Measurements from ENCODE around the gene PLA2G2F.

Gene PLA2G2F

DNA sequence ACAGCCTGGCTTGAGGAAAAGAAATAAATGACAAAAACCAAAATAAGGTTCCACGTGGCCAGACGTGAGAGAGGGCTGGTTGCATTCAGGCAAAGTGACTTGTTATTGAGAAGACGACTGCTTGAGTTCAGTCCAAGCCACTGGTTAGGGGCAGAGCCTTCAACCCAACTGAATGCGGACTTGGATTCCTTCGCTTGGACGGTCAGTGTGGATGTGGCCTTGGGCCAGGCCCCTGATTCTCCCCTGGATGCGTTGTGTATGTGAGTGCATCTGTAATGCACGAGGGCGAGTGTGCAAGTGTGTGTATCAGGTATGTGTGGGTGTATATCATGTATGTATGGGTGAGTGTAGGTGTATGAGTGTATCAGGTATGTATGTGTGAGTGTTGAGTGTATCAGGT lies 1.9 kb downstream of the PLA2G2F start:
- in situ Hi-C loops (cut with HindIII; ENCODE audit: low sequenced_read_pairs) = no loop called here

DNA sequence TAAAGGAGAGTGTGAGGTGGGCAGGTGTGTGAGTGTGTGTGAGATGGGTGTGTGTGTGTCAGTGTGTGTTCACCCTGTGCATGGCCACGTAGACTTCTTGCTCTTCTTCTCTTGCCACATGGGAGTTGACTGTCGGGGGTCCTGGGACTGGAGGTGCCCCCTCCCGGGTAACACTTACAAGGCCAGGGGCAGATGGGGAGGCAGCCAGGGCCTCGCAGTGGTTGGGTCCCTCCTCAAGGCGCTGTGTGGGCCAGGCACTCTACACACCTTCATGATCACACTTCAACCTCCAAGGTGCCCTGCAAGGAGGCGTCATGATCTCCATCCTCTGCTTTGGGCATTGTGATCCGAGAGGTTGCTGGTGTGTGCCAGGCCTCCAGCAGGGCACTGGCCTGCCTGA lies 2.3 kb downstream of the PLA2G2F start:
- no peak overlapping the region for H3K4me3 ChIP-seq (ENCODE audit: low read depth, low read length)
- DNase-seq (ENCODE audit: low read depth, low spot score) = no peak
- TF ChIP-seq, protein P1, sequence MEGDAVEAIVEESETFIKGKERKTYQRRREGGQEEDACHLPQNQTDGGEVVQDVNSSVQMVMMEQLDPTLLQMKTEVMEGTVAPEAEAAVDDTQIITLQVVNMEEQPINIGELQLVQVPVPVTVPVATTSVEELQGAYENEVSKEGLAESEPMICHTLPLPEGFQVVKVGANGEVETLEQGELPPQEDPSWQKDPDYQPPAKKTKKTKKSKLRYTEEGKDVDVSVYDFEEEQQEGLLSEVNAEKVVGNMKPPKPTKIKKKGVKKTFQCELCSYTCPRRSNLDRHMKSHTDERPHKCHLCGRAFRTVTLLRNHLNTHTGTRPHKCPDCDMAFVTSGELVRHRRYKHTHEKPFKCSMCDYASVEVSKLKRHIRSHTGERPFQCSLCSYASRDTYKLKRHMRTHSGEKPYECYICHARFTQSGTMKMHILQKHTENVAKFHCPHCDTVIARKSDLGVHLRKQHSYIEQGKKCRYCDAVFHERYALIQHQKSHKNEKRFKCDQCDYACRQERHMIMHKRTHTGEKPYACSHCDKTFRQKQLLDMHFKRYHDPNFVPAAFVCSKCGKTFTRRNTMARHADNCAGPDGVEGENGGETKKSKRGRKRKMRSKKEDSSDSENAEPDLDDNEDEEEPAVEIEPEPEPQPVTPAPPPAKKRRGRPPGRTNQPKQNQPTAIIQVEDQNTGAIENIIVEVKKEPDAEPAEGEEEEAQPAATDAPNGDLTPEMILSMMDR (IDR thresholded peaks at IDR 0.05; ENCODE audit: low read depth, low read length) = no peak
- in situ Hi-C loops (cut with HindIII; ENCODE audit: low sequenced_read_pairs) = no loop called here

More for the DNA sequence above, 1.9 kb downstream of the PLA2G2F start:
- H3K4me3 ChIP-seq (ENCODE audit: low read depth, low read length) = no peak overlapping the region
- TF ChIP-seq, protein P1 (IDR thresholded peaks at IDR 0.05; ENCODE audit: low read depth, low read length) = no peak
- DNase-seq (ENCODE audit: low read depth, low spot score) = no peak

DNA sequence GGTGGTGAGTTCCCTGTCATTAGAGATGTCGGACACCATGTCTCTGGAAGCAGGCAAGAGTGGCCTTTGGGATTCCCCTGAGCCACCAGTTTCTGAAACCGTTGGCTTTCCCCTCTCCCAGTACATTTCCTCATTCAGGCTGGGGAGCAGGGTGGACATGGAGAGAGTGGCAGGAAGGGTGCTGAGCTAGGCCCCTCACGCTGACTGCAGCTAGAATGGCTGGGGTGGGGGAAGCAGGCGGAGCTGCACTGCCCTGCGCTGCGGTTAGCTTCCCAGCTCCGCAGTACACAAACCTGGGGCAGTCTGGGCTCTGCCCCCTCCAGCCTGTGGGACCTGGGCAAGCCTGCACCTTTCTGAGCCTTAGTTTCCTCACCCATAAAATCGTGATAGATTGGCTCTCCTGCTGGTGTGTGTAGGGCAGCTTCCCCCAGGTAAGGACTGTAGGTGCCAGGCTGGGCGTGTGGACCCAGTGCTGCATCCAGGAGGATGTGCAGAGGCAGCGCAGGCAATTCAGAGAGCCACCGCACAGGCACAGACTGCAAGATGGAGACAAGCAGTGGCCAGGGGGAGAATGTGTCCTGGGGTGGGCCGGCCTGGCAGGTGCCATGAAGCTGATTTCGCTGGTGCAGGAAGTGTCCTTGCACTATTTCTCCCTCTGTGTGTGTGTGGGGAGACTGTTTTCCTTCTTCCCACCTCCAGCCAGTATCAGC lies 3.0 kb downstream of the PLA2G2F start:
- in situ Hi-C loops (cut with HindIII; ENCODE audit: low sequenced_read_pairs) = no loop called here
- no peak for DNase-seq (ENCODE audit: low read depth, low spot score)
- TF ChIP-seq, protein P1 (IDR thresholded peaks at IDR 0.05; ENCODE audit: low read depth, low read length) = no peak
- no peak overlapping the region for H3K4me3 ChIP-seq (ENCODE audit: low read depth, low read length)

DNA sequence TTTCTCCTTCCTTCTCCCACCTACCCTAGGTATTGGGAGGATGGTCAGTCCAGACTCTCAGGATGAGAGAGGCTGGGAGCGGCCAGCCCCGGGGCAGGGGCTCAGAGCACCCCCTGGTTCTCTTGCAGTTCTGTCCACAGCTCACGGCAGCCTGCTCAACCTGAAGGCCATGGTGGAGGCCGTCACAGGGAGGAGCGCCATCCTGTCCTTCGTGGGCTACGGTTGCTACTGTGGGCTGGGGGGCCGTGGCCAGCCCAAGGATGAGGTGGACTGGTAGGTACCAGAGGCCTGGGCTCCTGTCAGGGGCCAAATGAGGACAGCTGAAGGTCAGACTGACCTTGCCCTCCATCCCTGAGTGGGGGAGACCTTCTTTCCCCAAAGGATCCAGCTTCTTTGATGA lies 4.2 kb downstream of the PLA2G2F start:
- DNase-seq (ENCODE audit: low read depth, low spot score) = no peak
- in situ Hi-C loops (cut with HindIII; ENCODE audit: low sequenced_read_pairs) = no loop called here
- H3K4me3 ChIP-seq (ENCODE audit: low read depth, low read length) = no peak overlapping the region
- TF ChIP-seq, protein P1 (IDR thresholded peaks at IDR 0.05; ENCODE audit: low read depth, low read length) = no peak

DNA sequence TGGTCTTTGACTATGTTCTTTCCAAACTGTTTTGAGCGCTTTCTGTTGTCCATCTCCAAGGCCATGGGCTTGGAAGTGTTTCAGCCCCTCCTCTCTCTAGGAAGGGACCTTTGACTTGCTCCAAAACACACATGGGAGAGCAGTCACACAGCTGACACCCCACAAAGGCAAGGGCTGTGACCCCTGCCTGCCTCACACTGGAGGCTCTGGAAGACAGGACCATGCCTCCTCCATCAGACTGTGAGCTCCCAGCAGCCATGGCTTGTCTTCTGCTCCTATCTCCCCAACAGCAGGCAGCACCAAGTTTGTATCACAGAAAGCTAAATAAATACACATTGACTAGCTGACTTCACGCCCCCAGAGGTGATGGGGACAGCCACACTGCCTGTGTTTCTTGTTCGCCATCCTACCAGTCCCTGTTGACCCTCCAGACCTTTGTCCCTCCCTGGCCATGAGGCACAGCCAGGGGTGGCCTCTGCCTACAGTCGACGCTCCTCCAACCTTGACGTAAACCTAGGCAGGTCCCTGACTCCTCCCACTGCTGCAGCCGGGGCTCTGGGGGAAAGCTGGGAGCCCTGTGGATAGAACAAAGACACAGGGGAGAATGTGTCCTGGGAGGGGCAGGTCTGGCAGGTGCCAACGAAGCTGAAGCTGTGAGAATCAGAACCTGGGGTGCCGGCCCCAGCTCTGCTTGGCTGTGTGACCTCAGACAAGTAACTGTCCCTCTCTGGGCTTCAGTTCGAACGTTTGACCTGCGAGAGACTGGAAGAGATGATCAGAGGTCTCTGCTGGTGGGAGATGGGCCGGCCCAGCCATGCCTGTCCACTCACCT lies 4.8 kb downstream of the PLA2G2F start:
- in situ Hi-C loops (cut with HindIII; ENCODE audit: low sequenced_read_pairs) = no loop called here
- TF ChIP-seq, protein P1 (IDR thresholded peaks at IDR 0.05; ENCODE audit: low read depth, low read length) = no peak
- DNase-seq (ENCODE audit: low read depth, low spot score) = no peak
- no peak overlapping the region for H3K4me3 ChIP-seq (ENCODE audit: low read depth, low read length)

DNA sequence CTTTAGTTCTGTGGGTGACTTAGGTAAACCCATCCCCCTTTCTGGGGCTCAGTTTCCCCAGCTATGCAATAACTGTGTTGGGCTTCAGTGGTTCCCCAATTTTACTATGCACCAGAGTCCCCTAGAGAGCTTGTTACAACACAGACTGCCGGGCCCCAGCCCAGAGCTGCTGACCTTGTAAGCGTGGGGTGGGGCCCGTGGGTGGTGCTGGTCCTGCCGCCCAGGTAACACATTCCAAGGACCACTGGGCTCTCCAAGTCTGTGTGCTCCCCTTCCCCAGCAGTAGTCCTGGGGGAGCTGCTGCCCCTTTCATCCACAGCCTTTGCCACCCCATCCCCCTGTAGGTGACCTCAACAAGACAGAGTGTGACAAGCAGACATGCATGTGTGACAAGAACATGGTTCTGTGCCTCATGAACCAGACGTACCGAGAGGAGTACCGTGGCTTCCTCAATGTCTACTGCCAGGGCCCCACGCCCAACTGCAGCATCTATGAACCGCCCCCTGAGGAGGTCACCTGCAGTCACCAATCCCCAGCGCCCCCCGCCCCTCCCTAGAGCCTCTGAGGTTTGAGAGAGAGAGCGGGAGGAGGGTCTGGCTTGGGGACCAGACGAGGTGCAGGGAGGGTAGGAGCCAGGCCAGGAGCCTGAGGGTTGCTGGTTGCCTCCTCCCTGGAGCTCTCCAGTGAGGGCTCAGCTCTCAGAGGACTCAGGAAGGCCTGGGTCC lies 8.9 kb downstream of the PLA2G2F start:
- no peak for DNase-seq (ENCODE audit: low read depth, low spot score)
- H3K4me3 ChIP-seq (ENCODE audit: low read depth, low read length) = no peak overlapping the region
- in situ Hi-C loops (cut with HindIII; ENCODE audit: low sequenced_read_pairs) = no loop called here
- TF ChIP-seq, protein P1 (IDR thresholded peaks at IDR 0.05; ENCODE audit: low read depth, low read length) = no peak
